Duodenal mucosa (tissue), 2 donors: Measurements from ENCODE around the gene SECISBP2L.

Experiments used
- H3K27ac ChIP-seq: one replicate; pipeline ENCODE4 v1.7.0; 2013; ENCODE audit warnings: low read depth, low read length
- H3K27me3 ChIP-seq, 2 donors: one replicate each; pipeline ENCODE4 v1.7.0; 2013; ENCODE audit warnings: low read length in 2 of 2, control low read depth in 1 of 2; ENCODE audit not compliant: insufficient read depth in 2 of 2, control insufficient read depth in 1 of 2
- H3K36me3 ChIP-seq, 2 donors: one replicate each; pipeline ENCODE4 v1.7.0; 2013; ENCODE audit warnings: low read length in 2 of 2, control low read depth in 1 of 2; ENCODE audit not compliant: insufficient read depth in 2 of 2, control insufficient read depth in 1 of 2
- H3K4me1 ChIP-seq, 2 donors: one replicate each; pipeline ENCODE4 v1.7.0; 2013; ENCODE audit warnings: low read length in 2 of 2, control low read depth in 1 of 2; ENCODE audit not compliant: insufficient read depth in 2 of 2, control insufficient read depth in 1 of 2
- H3K4me3 ChIP-seq, 2 donors: one replicate each; pipeline ENCODE4 v1.7.0; 2013; ENCODE audit warnings: low read length in 2 of 2, low read depth in 1 of 2
- H3K9ac ChIP-seq, 2 donors: one replicate each; pipeline ENCODE4 v1.7.0; 2013; ENCODE audit warnings: low read length in 2 of 2, low read depth in 1 of 2
- H3K9me3 ChIP-seq, 2 donors: one replicate each; pipeline ENCODE4 v1.7.0; 2013; ENCODE audit warnings: low read length in 2 of 2, control low read depth in 1 of 2; ENCODE audit not compliant: control insufficient read depth in 1 of 2

SECISBP2L gene

GRCh38 chr15:49037546-49037940 lies 8.7 kb downstream of the SECISBP2L start:
- H3K36me3 ChIP-seq, result peaks cover 0 to 13% of the 10 kb centered on the region in 2 donors
- no peaks in the 10 kb centered on the region for H3K27me3 ChIP-seq
- H3K9ac ChIP-seq, result no peak overlapping the region
- no peak overlapping the region for H3K27ac ChIP-seq
- H3K4me3 ChIP-seq, result no peak overlapping the region
- H3K4me1 ChIP-seq, result peaks cover 0 to 5% of the 10 kb centered on the region in 2 donors
- no peaks in the 10 kb centered on the region for H3K9me3 ChIP-seq

DNA sequence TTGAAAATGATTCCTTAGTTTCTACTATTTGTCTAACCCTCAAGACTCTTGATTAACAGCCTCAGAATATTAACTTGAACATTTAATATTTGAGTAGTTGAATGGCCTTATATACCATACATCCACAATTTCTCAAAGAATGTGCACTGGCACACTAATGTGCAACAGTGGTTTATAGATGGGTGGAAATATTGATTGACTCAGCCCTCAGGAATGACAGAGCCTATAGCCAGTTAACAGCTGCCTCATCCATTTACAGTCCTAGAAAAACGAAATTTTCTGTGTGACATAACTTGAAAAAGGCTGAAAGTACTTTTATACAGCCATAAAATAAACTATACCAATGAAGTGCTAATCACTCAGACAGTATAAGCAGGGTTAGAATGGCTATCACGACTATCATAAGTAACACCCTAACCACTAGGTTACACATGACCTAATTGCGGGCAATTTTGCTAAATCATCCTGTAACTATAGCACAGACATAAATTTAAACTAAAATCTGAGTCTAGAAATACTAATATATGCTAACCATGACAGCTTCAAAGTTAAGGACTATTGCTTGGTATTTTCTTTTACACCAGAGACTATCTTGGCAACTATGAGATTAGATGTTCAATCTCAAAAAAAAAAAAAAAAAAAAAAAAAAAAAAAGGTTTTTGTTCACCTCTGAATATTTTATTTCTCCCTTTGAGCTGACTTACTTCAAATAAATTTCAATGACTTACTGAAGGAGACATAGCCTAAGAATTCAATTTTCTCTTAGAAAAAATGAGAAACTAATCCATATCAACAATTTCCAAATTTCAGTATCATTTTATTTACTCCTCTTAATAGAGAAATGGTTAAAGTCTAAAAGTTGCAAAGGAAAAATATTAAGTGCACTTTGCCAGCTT lies 9.3 kb downstream of the SECISBP2L start:
- no peak overlapping the region for H3K9ac ChIP-seq
- no peak overlapping the region for H3K4me3 ChIP-seq
- no peak overlapping the region for H3K27ac ChIP-seq
- peaks cover 0 to 5% of the 10 kb centered on the region in 2 donors for H3K4me1 ChIP-seq
- H3K36me3 ChIP-seq, result peaks cover 0 to 13% of the 10 kb centered on the region in 2 donors
- H3K27me3 ChIP-seq, result no peaks in the 10 kb centered on the region
- H3K9me3 ChIP-seq, result no peaks in the 10 kb centered on the region

DNA sequence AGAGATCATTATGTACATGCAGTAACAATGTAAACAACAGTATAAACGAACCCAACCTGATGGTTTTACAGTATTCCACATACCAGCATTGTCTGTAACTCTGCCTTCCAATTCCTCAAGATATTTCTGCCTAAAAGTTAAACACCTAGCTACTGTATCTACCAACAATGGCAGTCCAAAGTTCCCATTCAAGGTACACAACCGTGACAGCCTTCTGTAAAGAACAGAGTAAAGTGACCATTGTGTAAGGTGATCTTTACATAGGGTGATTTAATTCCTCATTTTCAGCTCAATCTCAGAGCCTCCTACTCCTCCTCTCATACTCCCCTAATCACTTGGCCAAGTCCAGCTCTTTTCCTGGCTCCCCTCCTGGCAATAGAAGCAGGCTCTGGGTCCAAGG lies 10.4 kb downstream of the SECISBP2L start:
- Histone ChIP-seq H3K4me3 (no peak overlapping the region), H3K4me1 (peaks cover 0 to 5% of the 10 kb centered on the region in 2 donors), H3K9ac (no peak overlapping the region), H3K36me3 (peaks cover 0 to 13% of the 10 kb centered on the region in 2 donors), H3K27ac (no peak overlapping the region), H3K9me3 (no peaks in the 10 kb centered on the region), H3K27me3 (no peaks in the 10 kb centered on the region)

- H3K27ac ChIP-seq, result no peak overlapping the region
- H3K4me1 ChIP-seq, result peaks cover 0 to 5% of the 10 kb centered on the region in 2 donors
- H3K9me3 ChIP-seq, result no peaks in the 10 kb centered on the region
- H3K27me3 ChIP-seq, result no peaks in the 10 kb centered on the region
- peaks cover 12 to 19% of the 10 kb centered on the region in 2 donors for H3K36me3 ChIP-seq
- no peak overlapping the region for H3K9ac ChIP-seq
- no peak overlapping the region for H3K4me3 ChIP-seq
These were observed 13.6 kb downstream of the SECISBP2L start for GRCh38 chr15:49032601-49033145.

DNA sequence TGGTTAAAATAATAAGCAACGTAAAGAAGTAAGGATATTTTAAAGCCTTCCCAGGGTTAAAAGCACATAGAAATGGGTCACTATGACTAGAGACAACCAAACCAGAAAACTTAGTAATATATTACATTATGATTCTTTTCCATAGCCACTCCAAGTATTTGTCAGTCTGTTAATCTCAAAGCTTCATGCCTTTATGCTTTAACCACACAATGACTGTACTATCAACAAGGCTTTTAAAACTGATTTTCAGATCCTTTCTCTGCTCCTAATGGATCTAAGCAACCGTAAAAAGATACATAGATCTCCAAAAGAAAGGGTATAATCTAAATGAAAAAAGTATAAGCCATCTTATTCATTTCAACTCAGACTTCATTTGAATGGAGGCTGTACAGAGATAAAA lies 14.4 kb downstream of the SECISBP2L start:
- no peak overlapping the region for H3K27ac ChIP-seq
- no peak overlapping the region for H3K9ac ChIP-seq
- peaks cover 13 to 23% of the 10 kb centered on the region in 2 donors for H3K36me3 ChIP-seq

DNA sequence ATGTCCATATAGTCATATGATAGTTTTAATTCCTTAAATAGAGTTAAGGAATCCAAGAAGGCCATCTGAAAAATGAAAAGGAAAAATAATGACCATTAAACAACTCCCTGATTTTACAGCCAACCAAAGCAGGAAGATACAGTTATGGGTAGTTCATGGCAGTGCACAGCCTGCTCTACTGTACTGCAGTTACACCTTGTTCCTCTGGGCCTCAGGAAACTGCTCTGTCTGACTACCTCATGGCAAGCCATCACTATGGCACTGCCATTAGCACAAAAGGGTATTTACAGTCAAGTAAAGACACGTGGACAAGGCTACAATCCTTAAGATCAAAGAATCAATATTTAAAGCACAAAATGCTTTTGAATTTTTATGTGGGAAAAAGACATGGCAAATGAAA lies 19.5 kb downstream of the SECISBP2L start:
- H3K27ac ChIP-seq, result no peak overlapping the region
- no peaks in the 10 kb centered on the region for H3K27me3 ChIP-seq
- no peak overlapping the region for H3K9ac ChIP-seq
- H3K9me3 ChIP-seq, result no peaks in the 10 kb centered on the region
- no peaks in the 10 kb centered on the region for H3K4me1 ChIP-seq
- H3K4me3 ChIP-seq, result no peak overlapping the region
- H3K36me3 ChIP-seq, result peaks cover 18 to 19% of the 10 kb centered on the region in 2 donors

More for the DNA sequence above, 14.4 kb downstream of the SECISBP2L start:
- peaks cover 0 to 5% of the 10 kb centered on the region in 2 donors for H3K4me1 ChIP-seq
- no peaks in the 10 kb centered on the region for H3K27me3 ChIP-seq
- no peak overlapping the region for H3K4me3 ChIP-seq
- H3K9me3 ChIP-seq, result no peaks in the 10 kb centered on the region

DNA sequence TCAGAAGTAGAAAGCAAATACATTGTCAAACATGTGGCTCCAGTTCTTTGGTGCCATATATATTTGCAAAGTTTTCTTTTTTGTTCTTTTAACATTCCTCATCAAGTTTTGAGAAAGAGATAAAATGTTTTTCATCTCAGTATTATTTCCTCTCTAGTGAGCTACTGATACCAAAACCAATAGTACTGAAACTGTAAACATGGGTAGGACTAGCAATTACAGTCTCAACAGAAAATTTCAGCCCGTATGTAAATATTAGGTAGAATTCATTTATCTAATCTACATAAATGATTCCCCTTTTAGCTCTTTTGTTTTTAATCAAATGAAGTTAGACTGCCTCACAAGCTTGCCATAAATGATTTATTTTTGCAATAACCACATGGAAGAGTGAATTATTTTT lies 21.4 kb downstream of the SECISBP2L start:
- no peak overlapping the region for H3K27ac ChIP-seq
- H3K9ac ChIP-seq, result no peak overlapping the region
- H3K36me3 ChIP-seq, result peaks cover 18 to 21% of the 10 kb centered on the region in 2 donors
- no peaks in the 10 kb centered on the region for H3K4me1 ChIP-seq
- no peaks in the 10 kb centered on the region for H3K9me3 ChIP-seq
- H3K27me3 ChIP-seq, result no peaks in the 10 kb centered on the region
- no peak overlapping the region for H3K4me3 ChIP-seq

- no peak overlapping the region for H3K4me3 ChIP-seq
- H3K9ac ChIP-seq, result no peak overlapping the region
- peaks cover 13 to 19% of the 10 kb centered on the region in 2 donors for H3K36me3 ChIP-seq
- no peaks in the 10 kb centered on the region for H3K27me3 ChIP-seq
- H3K27ac ChIP-seq, result no peak overlapping the region
- H3K4me1 ChIP-seq, result no peaks in the 10 kb centered on the region
- H3K9me3 ChIP-seq, result no peaks in the 10 kb centered on the region
These were observed 22.9 kb downstream of the SECISBP2L start for GRCh38 chr15:49023354-49023753.

GRCh38 chr15:49015896-49016295 lies 30.4 kb downstream of the SECISBP2L start:
- no peak overlapping the region for H3K4me3 ChIP-seq
- H3K9ac ChIP-seq, result no peak overlapping the region
- no peak overlapping the region for H3K27ac ChIP-seq
- no peaks in the 10 kb centered on the region for H3K9me3 ChIP-seq
- H3K4me1 ChIP-seq, result no peaks in the 10 kb centered on the region
- H3K36me3 ChIP-seq, result peaks cover 25 to 40% of the 10 kb centered on the region in 2 donors
- H3K27me3 ChIP-seq, result no peaks in the 10 kb centered on the region

DNA sequence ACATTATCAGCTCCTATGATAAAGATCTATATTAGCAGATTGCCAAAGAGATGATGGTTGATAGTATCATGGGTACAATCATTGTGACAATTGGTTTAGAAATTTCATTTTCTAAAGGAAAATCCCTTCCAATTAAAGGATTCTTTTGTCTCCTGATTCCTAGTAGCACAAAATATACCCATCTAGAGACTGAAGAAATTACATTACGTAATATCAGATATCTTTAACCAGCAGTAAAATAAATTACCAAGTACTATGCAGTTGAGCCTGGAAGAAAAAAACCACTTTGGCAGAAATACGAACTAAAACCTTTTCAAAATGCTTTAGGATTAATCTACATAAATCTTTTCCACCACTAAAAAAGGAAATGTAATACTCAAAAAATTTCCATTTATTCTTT lies 46.9 kb downstream of the SECISBP2L start:
- Histone ChIP-seq H3K27ac (no peak overlapping the region), H3K4me3 (no peak overlapping the region), H3K4me1 (no peaks in the 10 kb centered on the region), H3K9ac (no peak overlapping the region), H3K36me3 (peaks cover 14 to 43% of the 10 kb centered on the region in 2 donors), H3K27me3 (no peaks in the 10 kb centered on the region), H3K9me3 (no peaks in the 10 kb centered on the region)
